Astrocyte of the hippocampus (primary cell): ENCODE data around the gene ZNF529.
"Not testable (repeated sequence)": the region's sequence is repeated elsewhere in the genome, so short reads cannot be mapped to it uniquely, and the experiment has no call there.

Source experiments
- DNase-seq: peaks from one replicate; pipeline ENCODE4 v3.0.0; 2011; ENCODE audit warnings: low read depth, low spot score

Gene ZNF529

DNA sequence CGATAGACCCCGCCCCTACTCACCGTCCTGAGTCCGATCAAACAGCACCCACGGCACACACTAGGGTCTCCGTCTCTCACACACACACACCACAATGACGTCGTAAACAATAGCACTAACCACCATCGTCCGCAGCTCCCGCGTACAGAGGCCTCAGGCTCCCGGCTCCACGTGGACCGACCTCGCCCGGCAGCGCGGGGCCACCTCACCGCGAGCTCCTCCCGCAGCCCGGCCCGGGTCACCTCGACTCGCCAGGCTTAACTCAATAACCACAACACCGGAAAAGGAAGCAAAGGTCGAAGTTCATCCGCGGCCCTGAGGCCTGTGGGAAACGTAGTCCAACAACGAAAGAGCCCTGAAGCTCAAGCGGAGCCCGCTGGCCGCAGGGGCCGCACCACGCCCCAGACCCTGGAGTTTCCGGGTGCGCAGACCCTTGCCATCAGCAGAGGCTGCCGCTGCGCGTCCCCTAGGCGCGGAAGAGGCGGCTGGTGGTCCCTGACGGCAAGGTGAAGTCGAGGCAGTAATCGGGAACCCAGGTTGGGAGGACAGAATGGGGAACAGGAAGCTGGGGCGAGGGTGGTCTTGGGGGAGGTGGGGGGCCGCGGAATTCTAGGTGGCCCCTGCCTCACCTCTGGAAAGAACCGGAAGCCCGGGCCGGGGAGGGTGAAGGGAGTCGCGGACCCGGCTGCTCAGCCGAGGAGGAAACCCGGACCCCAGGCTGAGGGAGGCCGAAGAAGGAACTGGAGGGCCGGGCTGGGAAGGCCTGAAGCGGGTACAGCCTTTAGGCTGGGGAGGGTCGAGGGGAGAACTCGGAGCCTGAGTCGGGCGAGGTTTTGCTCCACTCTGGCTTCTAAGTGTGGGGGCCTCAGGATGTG is at the start of gene ZNF529:
TSS of gene ZNF529 (minus strand) at position 273 of the 875 bp plus-strand sequence. CDS start 946 bp downstream, outside the sequence.
- peak; percentile 95 for DNase-seq

DNA sequence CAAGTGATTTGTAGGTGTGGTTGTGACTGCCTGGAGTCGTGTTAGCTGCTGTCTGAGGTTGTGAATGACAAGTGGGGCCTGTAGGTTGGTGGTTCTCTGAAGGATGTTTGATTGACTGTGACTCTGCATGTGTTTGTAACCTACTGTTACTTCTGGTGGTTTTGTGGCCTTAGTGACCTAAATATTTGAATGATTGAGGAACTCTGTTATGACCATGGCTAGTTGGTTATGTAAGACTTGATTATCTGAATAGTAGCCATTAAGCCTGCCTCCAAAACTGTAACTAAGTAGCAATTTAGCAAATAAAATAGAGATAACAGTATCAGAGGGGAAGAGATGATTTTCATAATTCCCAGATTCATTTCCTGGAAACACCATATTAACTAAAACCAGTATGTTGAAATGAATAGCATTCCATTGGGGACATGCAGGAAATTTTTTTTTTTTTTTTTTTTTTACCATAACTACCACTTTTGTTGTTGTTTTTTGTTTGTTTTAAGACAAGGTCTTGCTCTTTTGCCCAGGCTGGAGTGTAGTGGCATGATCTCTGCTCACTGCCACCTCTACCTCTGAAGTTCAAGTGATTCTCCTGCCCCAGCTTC is 32.9 kb upstream of the ZNF529 start:
- DNase-seq: no peak

DNA sequence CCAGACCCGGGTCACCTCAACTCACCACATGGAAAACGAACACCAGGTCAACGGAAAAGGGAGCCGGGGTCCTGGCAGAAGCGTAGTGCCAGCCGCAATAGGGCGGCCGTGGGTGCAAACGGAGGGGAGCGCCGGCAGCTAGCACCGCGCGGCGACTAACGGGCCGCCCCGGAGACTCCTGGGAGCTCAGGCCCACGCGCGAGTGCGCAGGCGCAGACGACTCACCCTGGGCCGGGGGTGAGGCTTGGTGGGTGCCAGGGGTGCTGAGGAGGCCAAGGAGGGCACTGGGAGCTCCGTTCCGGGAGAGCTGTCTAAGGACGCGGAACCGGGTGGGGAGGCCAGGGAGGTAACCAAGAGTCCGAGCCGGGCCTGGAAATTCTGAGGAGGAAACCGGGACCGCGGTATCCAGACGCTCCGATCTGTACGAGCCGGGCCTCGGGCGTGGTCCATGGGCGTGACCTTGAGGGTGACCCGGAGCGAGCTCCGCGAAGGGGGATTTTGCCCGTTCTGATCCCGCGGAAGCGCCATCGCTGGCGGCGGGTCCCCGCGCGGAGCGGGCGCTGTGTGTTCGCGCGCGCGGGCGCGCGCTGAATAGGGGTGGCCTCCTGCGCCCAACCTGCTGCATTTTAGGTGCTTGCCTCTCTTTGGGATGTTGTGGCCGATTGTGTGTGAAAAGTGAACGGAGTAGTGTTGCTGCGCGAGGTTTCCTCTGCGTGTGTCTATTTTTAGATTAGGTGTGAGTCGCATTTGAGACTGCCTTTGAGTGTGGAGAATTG is 32.2 kb upstream of the ZNF529 start, which contains the start of gene ZNF382:
TSS of gene ZNF382 (plus strand) at position 213 of the 776 bp plus-strand sequence. CDS start 4,602 bp downstream, outside the sequence.
- DNase-seq: peak; percentile 92

DNA sequence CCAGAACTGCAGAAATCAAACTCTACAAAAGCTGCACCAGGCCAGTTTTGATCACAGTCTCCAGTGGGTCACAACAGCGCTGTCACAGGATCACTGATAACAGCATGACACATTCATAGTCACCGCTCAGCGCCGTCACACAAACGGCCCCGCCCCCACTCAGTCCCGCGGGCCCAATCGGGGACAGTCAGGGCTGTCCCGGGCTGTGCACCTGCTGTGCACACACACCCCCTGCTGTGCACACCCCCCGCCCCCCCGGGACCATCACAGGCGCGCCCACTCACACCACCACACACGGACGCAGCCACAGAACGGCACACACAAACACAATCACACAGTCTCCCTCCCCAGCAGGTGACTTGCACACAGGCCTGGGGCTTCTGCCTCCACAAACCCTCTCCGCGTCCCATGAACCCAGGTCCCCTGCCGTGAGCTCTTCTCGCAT is 31.6 kb upstream of the ZNF529 start:
- peak; percentile 71 for DNase-seq

DNA sequence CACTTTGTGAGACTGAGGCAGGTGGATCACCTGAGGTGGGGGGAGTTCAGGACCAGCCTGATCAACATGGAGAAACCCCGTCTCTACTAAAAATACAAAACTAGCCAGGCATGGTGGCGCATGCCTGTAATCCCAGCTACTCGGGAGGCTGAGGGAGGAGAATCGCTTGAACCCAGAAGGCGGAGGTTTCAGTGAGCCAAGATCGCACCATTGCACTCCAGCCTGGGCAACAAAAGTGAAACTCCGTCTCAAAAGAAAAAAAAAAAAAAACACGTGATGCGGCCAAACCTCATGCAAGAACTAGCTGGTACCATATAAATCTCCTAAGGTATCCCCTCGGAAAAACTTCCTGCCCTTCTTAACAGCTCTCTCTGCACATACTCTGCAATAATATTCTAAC is 29.6 kb upstream of the ZNF529 start:
- DNase-seq: not testable (repeated sequence)

DNA sequence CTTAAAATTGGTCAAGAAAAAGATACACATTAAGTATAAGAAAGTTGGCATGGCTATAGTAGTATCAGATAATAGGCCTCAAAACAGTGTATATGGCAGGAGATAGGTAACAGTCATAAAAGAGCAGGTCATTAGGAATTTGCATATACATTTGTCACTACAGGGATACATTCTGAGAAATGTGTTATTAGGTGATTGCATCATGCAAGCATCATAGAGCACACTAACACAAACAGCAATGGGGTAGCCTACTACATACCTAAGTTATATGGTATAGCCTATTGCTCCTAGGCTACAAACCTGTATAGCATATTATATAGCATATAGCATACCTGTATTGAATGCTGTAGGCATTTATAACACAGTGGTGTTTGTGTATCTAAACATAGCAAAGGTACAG is 6.2 kb upstream of the ZNF529 start:
- no peak for DNase-seq

DNA sequence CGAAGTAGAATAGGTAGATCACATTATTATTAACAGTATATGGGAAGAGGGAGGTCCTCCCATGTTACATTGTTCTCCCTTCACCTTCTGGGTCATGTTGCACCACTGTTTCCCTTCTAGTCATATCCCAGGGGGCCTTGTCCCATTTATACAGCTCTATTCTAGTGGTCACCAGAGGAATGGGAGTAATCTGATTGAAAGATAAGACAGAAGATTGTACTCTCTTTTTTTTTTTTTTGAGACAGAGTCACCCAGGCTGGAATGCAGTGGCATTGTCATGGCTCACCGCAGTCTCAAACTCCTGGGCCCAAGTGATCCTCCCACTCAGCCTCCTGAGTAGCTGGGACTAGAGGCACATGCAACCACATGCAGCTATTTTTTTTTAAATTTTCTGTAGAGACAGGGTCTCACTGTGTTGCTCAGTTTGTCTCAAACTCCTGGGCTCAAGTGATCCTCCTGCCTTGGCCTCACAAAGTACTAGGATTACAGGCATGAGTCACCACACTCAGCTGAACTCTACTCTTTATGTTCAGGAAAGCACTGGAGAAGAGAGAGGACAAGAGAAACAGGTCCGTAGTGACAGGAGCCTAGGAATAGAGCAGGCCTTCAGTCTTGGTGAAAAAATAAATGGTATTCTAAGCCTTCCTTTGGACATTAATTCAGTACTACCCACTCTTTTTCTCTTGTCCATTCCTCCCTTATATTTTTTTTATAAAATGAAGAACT is 4.3 kb upstream of the ZNF529 start:
- DNase-seq: peak; percentile 21

DNA sequence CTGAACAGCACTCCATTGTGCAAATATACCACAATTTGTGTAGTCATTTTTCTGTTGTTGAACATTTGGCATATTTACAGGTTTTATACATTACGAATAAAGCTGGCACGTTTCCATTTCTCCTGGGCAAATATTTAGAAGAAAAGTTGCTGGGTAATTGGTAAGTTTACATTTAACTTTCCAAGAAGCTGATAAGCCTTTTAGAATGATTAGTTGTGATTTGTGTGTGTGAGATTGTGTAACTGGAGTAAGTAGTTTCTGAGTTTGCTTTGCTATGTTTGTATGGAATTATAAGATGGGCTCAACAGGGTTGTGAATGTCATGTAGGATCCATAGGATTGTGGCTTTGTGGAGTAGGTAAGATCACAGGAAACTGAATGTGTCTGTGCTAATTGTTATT is 1.6 kb upstream of the ZNF529 start:
- DNase-seq: no peak

DNA sequence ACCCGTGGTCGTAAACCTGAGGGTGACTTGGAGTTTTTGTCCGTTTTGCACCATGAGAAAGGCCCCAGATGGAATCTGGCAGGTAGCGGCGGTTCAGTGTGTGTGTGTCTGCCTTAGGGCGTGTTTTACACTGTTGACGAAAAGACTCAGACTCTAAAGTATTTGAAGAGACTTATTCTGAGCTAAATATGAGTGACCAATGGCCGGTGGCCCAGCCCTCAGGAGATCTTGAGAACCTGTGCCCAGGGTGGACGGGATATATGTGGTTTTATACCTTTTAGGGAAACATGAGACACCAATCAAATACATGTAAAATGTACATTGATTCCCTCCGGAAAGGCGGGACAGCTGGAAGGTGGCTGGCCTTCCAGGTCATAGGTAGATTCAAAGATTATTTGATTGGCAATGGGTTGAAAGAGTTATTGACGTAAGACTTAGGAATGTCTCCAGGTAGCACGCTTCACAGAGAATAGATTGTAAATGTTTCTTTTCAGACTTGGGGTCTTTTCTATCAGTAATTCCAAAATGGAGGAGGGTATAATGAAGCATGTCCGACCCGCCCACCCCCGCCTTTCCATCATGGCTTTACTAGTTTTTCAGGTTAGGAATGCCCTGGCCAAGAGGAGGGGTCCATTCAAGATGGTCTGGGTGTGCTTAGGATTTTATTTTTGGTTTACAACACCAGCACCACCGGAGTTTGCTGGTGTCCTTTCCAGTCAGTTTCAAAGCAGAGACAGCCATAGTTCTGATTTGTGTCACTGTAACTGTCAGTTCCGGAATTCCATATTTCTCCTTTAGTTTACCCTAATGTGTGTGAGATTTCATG is 1.0 kb upstream of the ZNF529 start:
- DNase-seq: peak; percentile 65

DNA sequence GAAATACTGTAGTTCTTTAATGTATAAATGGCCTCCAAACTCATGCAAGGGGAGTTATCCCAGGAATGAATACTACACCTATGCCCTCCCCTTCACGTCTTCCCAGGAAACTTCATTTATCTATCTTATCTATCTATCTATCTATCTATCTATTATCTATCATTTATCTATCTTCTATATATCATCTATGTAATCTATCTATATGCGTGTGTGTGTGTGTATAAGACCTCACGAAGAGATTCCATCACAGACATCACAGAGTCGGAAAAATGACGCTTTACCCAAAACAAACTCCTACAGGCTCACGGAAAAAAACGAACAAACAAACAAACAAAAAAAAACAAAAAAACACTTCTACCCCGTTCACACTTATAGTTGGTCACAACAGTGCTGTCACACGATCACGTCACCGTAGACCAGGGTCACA is 486 bp downstream of the ZNF529 start:
- DNase-seq: no peak

DNA sequence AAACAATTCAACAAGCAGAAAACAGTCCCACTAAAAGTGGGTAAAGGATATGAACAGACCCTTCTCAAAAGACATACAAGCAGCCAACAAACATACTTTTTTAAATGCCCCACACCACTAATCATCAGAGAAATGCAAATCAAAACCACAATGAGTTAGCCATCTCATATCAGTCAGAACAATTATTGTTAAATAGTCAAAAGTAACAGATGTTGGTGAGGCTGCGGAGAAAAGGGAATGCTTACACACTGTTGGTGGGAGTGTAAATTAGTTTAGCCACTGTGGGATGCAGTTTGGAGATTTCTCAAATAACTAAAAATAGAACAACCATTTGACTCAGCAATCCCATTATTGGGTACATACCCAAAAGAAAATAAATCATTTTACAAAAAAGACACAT is 8.7 kb downstream of the ZNF529 start:
- peak; percentile 36 for DNase-seq

DNA sequence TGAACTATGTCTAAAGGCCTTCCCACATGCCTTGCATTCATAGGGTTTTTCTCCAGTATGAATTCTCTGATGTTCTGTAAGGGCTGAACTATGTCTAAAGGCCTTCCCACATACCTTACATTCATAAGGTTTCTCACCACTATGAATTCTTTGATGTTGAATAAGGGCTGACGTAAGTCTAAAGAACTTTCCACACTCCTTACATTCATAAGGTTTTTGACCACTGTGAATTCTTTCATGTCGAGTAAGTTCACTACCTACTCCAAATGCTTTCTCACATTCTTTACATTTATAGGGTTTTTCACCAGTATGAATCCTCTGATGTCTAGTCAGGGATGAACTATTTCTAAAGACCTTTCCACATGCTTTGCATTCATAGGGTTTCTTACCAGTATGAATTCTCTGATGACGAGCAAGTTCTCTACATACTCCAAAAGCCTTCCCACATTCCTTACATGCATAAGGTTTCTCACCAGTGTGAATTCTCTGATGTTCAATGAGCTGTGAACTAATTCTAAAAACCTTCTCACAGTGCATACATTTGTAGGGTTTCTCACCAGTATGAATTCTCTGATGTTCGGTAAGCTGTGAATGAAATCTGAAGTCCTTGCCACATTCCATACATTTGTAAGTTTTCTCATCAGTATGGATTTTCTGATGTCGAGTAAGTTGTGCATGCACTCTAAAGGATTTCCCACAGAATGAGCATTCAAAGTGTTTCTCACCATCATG is 25.9 kb downstream of the ZNF529 start:
- DNase-seq: peak; percentile 11

DNA sequence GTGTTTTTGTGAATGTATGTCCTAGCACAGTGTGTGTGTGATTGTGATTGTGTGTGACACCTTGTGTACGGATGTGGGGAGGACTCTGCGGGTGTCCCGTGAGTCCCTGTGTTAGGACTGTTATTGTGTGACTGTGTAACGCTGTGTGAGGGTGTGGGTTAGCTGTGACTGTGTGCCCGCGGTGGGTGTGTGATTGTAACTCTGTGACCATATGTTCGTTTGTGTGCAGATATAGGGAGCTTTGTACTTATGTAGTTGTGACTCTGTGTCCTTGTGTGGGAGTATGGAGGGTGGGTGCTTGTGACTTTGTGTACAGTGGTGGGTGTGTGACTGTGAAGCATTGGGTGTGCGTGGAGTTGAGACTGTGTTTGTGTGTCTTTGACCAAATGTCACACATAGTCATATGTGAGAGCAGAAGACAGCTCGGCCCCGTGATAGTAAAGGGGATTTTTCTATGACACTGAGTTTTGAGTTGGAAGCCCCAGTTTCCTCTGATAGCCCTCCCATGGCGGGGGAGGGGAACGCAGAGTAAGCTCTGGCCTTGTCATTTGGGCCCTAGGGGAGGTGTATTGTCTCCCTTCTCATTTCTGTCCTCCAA is 44.1 kb downstream of the ZNF529 start:
- DNase-seq: no peak

DNA sequence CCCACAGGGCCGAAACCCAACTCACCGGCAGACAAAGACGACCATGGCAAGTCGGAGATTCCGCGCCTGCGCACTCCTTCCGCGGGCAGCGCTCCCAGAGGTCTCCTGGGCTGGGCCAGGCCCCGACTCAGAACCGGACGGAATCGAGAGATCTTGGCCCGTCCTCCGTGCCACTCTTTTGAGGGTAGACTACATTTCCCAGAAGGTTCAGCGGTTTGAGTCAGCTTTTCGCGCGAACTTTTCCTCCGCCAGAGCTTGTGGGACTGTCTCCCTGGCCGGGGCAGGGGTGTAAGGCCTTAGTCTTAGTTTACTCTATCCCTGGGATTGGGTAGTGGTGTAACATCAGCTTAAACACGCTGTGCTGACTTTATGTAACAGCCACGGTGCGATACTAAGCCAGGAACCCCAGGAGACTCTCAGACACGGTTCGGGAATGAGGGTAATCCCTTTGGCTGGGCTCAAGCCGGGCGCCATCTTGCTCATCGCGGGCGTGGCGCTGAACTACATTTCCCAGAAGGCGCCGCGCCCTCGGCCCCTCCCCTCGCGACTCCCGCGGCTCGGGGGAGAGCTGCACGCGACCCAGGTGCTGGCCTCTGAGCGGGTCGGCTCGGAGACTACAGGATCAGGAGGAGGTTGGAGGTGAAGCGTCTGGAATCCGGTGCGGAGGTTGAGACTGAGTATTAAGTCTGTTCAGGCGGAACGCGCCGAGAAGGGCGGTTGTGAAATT is 44.7 kb downstream of the ZNF529 start, which contains the start of gene ZNF260:
TSS of gene ZNF260 (minus strand) at position 78 of the 727 bp plus-strand sequence. CDS start 13,033 bp downstream, outside the sequence.
- DNase-seq: peak; percentile 98

DNA sequence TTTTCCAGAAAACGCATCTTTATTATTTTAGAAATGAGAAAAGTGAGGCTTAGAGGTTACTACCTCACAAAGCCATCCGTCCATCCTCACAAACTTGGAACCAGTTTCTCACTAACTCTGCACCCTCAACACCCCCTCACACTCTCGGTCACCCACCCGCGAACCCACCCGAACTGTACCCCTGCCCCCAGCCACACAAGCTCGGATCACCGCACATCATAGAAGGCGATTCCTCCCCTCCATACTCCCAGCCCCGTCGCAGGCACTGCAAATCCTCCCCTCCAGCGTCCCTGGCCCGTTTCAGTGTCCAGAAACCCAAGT is 45.3 kb downstream of the ZNF529 start:
- no peak for DNase-seq

DNA sequence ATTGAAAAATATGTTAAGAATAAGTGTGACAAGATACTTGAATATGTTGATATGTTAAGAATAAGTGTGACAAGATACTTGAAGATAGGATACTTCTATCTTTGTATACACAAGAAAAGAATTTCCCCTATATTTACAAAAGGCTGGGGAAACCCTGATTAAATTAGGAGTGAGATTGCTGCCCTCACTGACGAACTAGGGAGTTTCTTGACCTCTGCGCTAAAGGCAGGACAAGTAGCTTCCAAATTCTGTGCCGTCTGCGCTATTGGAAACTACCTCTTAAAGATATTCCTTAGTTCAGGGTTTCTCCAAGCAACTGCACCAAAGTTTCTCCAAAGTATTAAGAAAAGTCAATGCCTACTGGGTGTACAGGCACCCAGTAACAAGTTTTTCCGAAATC is 45.8 kb downstream of the ZNF529 start:
- DNase-seq: peak; percentile 25

DNA sequence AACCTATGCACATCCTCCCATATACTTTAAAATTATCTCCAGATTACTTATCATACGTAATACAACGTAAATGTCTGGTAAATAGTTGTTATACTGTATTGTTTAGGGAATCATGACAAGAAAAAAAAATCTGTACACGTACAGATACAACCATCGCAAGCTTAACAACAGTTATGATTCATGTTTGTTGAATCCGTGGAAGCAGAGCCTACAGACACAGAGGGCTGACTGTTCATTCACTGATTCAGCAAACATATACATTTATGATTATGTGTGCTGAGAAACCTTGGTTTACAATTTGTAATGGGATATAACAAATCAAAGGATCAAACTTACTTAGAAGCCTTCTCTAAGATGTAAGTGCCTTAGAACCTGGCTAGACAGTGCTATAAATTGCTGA is 46.5 kb downstream of the ZNF529 start:
- DNase-seq: no peak

DNA sequence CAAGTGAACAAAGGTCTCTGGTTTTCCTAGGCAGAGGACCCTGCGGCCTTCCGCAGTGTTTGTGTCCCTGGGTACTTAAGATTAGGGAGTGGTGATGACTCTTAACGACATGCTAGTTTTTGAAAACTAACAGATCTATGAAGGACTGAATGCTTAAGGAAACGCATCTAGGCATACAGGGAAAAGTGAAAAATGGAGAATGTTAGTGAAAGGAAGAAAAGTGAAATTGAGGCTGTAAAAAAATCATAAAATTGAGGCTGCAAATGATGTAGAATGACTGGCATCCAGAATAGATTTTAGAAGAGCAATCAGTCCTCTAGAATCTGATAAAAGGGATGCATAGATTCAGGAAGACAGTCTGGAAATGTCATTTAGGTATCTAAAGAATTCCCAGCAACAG is 48.5 kb downstream of the ZNF529 start:
- no peak for DNase-seq
